Measurements from ENCODE around the gene LRP5. TPM values are rescaled to one million over a fixed set of nuclear protein-coding genes. Genes with fewer than 3 reads are reported as not detected.
A peak's percentile ranks its signal among the peaks of the same experiment; 100 is the strongest.
"Not testable (repeated sequence)": the region's sequence is repeated elsewhere in the genome, so short reads cannot be mapped to it uniquely, and the experiment has no call there.

The LRP5 gene
- total RNA-seq, 1 donor from 2014 or later = 55.8 TPM

DNA sequence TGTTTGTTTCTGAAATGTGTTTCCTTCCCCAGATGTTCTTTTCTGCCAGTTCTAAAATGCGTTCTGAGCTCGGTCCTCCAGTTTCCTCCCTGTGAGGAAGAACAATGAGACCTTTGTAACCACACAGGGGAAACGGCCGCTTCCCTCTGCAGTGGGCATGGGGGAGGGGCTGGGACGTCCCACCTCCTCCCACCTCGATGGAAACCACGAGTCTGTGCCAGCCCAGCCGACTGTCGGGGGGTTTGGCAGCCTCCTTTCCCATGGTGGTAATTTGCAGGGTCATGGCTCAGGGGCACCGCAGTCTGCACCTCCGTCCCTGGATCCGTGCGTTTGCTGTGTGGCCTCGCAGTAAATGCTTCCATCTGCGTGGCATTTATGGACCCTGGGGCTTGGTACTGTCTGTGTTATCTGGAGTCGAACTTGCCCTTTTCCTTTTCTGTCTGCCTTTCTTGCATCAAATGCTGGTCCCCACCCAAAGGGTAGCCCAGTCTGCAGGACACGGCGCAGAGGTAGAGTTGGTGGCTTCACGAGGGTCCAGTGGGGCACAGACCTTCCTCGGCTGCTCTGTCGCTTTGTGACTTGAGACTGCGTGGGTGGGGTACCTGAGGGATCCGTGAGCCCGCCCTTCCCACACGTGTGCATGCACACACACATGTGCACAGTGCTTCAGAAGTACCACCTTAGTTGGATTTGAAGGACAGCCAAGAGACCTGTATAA is 16.1 kb downstream of the LRP5 start:
- DNase-seq (ENCODE audit: low read depth in 2 of 2) = peak; percentile 90

GRCh38 chr11:68329536-68329935 is 17.1 kb downstream of the LRP5 start:
- DNase-seq (ENCODE audit: low read depth in 2 of 2) = no peak

- DNase-seq (ENCODE audit: low read depth in 2 of 2) = peak in 1 of 2 donors; percentile 21
Observed at GRCh38 chr11:68329978-68330699, 17.7 kb downstream of the LRP5 start.

DNA sequence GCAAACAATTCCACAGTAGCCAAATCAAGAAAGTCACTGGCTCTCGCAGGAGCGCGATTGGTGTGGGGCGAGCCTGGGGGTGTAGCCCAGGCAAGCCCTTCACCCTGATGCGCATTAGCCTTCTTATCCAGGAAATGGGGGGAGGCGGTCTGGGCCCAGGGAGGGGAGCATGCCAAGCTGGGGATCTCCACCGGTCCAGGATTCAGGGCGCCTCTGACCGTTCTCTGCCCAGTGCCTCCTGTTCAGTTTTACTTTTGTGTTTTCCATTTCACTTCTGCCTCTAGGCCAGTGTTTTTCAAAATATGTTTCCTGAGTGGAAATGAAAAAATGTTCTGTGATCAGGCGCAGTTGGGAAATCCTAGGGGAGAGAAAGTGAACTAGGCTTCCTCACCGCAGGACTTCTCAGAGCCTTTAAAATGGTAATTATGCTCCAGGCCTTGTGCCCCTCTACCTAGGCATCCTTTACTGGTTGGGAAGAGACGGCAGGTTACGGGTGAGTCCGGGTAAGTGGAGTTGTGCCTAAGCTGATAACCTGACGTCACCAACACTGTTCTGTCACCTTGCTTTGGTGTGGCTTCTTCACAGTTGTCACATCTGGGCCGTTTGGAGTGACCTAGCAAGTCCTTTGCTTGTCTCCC is 18.4 kb downstream of the LRP5 start:
- DNase-seq (ENCODE audit: low read depth in 2 of 2) = peak; percentile 58 to 65

- DNase-seq (ENCODE audit: low read depth in 2 of 2) = peak; percentile 87 to 89
Observed at GRCh38 chr11:68331338-68331947, 19.1 kb downstream of the LRP5 start.

DNA sequence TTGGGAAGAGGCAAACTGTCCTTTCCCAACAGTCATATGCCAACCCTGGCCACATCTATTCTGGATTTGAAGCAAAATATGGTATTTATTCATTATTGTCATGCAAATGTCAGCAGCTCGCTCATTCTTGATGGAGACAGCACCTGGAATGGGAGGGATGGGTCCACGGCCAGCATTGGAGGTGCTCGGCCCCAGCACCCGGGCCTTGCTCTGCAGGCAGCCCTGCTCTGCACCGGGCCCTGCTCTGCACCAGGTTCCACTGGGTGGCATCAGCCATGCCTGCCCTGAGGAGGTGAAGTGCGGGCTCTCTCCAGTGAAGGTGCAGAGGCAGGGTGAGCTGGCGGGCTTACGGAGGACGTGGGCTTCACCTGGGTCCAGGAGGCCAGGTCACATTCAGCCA is 19.8 kb downstream of the LRP5 start:
- DNase-seq (ENCODE audit: low read depth in 2 of 2) = no peak

- no peak for DNase-seq (ENCODE audit: low read depth in 2 of 2)
Observed at GRCh38 chr11:68333173-68333572, 20.8 kb downstream of the LRP5 start.

- no peak for DNase-seq (ENCODE audit: low read depth in 2 of 2)
Observed at GRCh38 chr11:68334923-68335322, 22.5 kb downstream of the LRP5 start.

GRCh38 chr11:68335683-68336082 is 23.3 kb downstream of the LRP5 start:
- no peak for DNase-seq (ENCODE audit: low read depth in 2 of 2)

GRCh38 chr11:68336716-68337115 is 24.3 kb downstream of the LRP5 start:
- DNase-seq (ENCODE audit: low read depth in 2 of 2) = no peak

DNA sequence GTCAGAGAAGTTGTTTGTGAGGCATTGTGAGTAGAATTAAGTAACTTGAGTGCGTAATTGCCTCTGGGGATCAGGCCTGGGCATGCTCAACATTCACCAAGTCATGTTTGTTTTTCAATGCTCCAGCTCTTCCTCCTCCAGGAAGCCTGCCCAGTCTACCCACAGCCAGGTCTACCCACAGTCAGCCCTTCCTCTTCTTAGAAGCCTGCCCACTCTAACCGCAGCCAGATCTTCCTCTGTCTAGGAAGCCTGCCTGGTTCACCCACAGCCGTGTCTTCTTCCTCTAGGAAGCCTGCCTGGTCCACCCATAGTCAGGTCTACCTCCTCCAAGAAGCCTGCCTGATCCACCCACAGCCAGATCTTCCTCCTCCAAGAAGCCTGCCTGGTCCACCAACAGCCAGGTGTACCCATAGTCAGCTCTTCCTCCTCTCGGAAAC is 25.0 kb downstream of the LRP5 start:
- DNase-seq (ENCODE audit: low read depth in 2 of 2) = no peak

- DNase-seq (ENCODE audit: low read depth in 2 of 2) = no peak
Observed at GRCh38 chr11:68338051-68338780, 25.8 kb downstream of the LRP5 start.

- peak in 1 of 2 donors; percentile 22 for DNase-seq (ENCODE audit: low read depth in 2 of 2)
Observed at GRCh38 chr11:68340003-68340767, 27.8 kb downstream of the LRP5 start.

DNA sequence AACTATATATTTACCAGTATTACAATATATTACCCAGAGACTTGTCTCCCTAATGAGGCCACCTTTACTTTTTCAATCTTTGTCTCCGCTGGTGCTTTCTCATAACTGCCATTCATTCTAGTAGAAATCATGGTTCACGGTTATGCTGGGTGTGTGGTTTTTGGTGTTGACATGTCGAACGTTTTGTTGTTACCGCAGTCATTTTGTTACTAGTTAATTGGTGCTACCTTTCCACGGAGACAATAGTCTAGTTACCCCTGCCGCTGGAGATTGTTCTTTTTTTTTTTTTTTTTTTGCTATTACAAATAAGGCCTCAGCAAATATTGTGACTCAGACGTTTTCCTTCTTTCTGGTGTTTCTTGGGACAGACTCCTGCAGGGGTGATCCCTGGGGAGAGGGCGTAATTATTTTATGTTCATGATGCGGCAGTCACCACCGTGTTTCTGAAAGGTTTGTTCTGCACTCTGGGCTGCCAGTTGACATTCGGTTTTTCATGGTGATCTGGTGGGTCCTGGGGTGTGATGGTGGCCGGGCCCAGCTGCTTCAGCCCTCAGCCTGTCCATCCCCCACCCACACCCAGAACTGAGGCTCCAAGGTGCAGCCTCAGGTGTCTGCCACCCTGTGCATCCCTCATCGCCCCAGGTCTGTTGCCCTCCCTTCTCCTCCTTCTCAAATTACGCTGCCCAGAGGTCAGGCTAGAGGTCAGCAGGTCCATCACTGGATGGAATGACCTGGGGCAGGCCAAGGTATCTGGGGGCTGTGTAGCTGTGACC is 28.6 kb downstream of the LRP5 start:
- DNase-seq (ENCODE audit: low read depth in 2 of 2) = peak; percentile 23 to 29

DNA sequence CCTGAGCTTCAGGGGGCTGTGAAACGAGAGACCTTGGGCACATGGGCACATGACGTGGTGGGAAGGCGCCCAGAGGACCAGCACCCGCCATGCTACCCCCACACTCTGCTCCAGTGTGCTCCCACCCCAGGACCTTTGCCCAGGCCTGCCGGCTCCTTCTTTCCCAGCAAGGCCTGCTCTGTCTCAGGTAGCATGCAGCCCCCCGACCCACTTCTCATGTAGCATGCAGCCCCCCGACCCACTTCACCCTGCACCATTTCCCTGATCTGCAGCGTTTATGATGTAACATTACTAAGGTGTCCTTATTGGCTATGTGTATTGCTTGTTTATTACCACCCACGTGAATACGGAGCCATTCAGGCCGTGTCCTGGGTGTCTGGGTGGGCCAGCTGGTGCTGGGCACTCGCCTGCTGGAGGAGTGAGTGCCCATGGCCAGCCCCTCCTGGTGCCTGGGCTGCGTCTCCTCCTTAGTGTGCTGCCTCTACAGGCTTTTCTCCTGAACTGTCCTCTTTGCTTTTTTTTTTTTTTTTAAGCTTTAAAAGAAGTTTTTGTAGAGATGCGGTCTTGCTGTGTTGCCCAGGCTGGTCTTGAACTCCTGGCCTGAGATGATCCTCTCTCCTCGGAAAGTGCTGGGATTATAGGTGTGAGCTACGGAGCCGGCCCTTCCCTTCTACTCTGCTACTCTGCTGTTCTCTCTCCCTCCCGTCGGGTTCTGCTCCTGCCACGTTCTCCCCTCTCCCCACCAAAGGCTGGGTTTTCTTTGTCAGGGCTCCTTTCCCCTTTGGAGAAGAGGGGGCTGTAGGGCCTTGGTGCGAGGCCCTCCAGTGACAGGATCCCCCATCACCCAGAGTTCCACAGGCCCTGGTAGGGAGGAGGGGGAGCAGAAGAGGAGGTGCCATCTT is 29.4 kb downstream of the LRP5 start:
- DNase-seq (ENCODE audit: low read depth in 2 of 2) = no peak

- DNase-seq (ENCODE audit: low read depth in 2 of 2) = no peak
Observed at GRCh38 chr11:68342459-68343158, 30.2 kb downstream of the LRP5 start.

DNA sequence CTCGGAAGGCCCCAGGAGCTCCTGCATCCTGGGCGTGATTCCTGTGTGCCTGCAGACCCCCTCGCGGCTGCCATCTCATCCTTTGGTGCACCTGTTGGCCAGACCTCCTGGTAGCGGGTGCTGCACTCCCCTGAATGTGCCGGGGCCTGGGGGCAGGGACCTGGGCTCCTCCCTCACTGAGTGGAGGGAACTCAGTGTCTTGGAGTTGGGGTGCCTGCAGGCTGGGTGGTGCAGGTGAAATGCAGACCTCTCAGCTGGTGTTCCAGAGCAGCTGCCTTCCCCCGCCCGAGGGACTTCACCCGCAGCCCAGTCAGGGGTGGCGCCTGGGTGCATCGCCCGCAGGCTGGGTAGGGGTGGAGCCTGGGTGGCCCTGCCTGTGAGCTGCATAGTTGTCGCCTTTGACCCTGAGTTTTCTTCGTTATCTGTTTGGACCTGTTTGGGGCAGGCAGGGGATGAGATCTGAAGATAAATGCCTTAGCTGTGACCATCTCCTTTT is 31.4 kb downstream of the LRP5 start:
- DNase-seq (ENCODE audit: low read depth in 2 of 2) = no peak

- not testable (repeated sequence) for DNase-seq (ENCODE audit: low read depth in 2 of 2)
Observed at GRCh38 chr11:68344821-68345220, 32.4 kb downstream of the LRP5 start.

All from dermis microvascular lymphatic vessel endothelial cell (primary cell).